ENCODE data around the gene VMA21. TPM values are rescaled to one million over a fixed set of nuclear protein-coding genes. Genes with fewer than 3 reads are reported as not detected.

VMA21 gene
- total RNA-seq, 2 experiments from 2014 or later, result 33.7 to 48.1 TPM

- no peak overlapping the region for H3K4me3 ChIP-seq (ENCODE audit: low read depth, low read length, poor library complexity, severe bottlenecking)
- DNase-seq (ENCODE audit: low spot score), result no peak
- H3K9me2 ChIP-seq (ENCODE audit: insufficient read depth, low read length), result no peaks in the 10 kb centered on the region
- no peaks in the 10 kb centered on the region for H3K9me3 ChIP-seq (ENCODE audit: low read length)
- no peak overlapping the region for H3K4me2 ChIP-seq (ENCODE audit: low read length)
- TF ChIP-seq EZH2phosphoT487 (IDR thresholded peaks at IDR 0.05; ENCODE audit: borderline replicate concordance, low read depth, low read length), result no peak
- TF ChIP-seq, protein P1, sequence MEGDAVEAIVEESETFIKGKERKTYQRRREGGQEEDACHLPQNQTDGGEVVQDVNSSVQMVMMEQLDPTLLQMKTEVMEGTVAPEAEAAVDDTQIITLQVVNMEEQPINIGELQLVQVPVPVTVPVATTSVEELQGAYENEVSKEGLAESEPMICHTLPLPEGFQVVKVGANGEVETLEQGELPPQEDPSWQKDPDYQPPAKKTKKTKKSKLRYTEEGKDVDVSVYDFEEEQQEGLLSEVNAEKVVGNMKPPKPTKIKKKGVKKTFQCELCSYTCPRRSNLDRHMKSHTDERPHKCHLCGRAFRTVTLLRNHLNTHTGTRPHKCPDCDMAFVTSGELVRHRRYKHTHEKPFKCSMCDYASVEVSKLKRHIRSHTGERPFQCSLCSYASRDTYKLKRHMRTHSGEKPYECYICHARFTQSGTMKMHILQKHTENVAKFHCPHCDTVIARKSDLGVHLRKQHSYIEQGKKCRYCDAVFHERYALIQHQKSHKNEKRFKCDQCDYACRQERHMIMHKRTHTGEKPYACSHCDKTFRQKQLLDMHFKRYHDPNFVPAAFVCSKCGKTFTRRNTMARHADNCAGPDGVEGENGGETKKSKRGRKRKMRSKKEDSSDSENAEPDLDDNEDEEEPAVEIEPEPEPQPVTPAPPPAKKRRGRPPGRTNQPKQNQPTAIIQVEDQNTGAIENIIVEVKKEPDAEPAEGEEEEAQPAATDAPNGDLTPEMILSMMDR (conservative IDR thresholded peaks at IDR 0.05; ENCODE audit: low read length), result no peak
- no peaks in the 10 kb centered on the region for H3K4me1 ChIP-seq (ENCODE audit: insufficient read depth, low read length, poor library complexity, severe bottlenecking)
- ChIA-PET POLR2A (no interaction called here), CTCF (ENCODE audit: unreplicated experiment) (no interaction called here)
- no TSS peak for BruUV-seq (replicated peaks)
- intact Hi-C loops (cut with micrococcal nuclease; ENCODE audit: unreplicated experiment), result no loop called here
- H3K36me3 ChIP-seq (ENCODE audit: insufficient read depth, low read length), result no peaks in the 10 kb centered on the region
- H2AFZ ChIP-seq (ENCODE audit: low read length), result no peak overlapping the region
- H3K79me2 ChIP-seq (ENCODE audit: insufficient read depth, low read depth, low read length), result no peaks in the 10 kb centered on the region
- no peak overlapping the region for H3K27ac ChIP-seq (ENCODE audit: low read depth, low read length, poor library complexity, severe bottlenecking)
- no peaks in the 10 kb centered on the region for H4K20me1 ChIP-seq (ENCODE audit: insufficient read depth, low read length)
Measured at GRCh38 chrX:151424505-151424904, 27.5 kb downstream of the VMA21 start.

DNA sequence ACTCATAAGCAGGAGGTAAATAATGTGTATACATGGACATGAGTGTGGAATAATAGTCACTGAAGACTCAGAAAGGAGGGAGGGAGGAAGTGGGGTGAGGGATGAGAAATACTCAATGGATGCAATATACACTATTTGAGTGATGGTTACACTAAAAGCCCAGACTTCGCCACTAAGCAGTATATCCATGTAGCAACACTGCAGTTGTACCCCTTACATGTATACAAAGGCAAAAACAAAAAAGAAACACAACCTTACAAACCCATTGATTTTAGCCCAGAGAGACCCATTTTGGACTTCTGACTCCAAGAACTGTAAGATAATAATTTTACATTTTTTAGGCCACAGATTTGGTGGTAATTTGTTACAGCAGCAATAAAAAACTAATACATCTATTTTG, 51.5 kb downstream of the VMA21 start:
- intact Hi-C loops (cut with micrococcal nuclease; ENCODE audit: unreplicated experiment), result no loop called here
- Histone ChIP-seq H3K9me3 (ENCODE audit: low read length) (no peaks in the 10 kb centered on the region), H3K4me2 (ENCODE audit: low read length) (no peak overlapping the region), H3K36me3 (ENCODE audit: insufficient read depth, low read length) (no peaks in the 10 kb centered on the region), H3K4me1 (ENCODE audit: insufficient read depth, low read length, poor library complexity, severe bottlenecking) (no peaks in the 10 kb centered on the region), H3K79me2 (ENCODE audit: insufficient read depth, low read depth, low read length) (no peaks in the 10 kb centered on the region), H4K20me1 (ENCODE audit: insufficient read depth, low read length) (no peaks in the 10 kb centered on the region), H2AFZ (ENCODE audit: low read length) (no peak overlapping the region), H3K27ac (ENCODE audit: low read depth, low read length, poor library complexity, severe bottlenecking) (no peak overlapping the region), H3K9me2 (ENCODE audit: insufficient read depth, low read length) (no peaks in the 10 kb centered on the region), H3K4me3 (ENCODE audit: low read depth, low read length, poor library complexity, severe bottlenecking) (no peak overlapping the region)
- CTCF ChIA-PET (ENCODE audit: unreplicated experiment), result no interaction called here
- POLR2A ChIA-PET, result no interaction called here
- no peak for DNase-seq (ENCODE audit: low spot score)
- BruUV-seq (replicated peaks), result no TSS peak
- TF ChIP-seq EZH2phosphoT487 (IDR thresholded peaks at IDR 0.05; ENCODE audit: borderline replicate concordance, low read depth, low read length), result no peak
- TF ChIP-seq, protein P1 (conservative IDR thresholded peaks at IDR 0.05; ENCODE audit: low read length), result no peak

- H3K79me2 ChIP-seq (ENCODE audit: insufficient read depth, low read depth, low read length), result no peaks in the 10 kb centered on the region
- ChIA-PET POLR2A (no interaction called here), CTCF (ENCODE audit: unreplicated experiment) (no interaction called here)
- no peak for DNase-seq (ENCODE audit: low spot score)
- no peak overlapping the region for H3K4me3 ChIP-seq (ENCODE audit: low read depth, low read length, poor library complexity, severe bottlenecking)
- H3K27ac ChIP-seq (ENCODE audit: low read depth, low read length, poor library complexity, severe bottlenecking), result no peak overlapping the region
- no peaks in the 10 kb centered on the region for H3K36me3 ChIP-seq (ENCODE audit: insufficient read depth, low read length)
- H2AFZ ChIP-seq (ENCODE audit: low read length), result no peak overlapping the region
- TF ChIP-seq, protein P1 (conservative IDR thresholded peaks at IDR 0.05; ENCODE audit: low read length), result no peak
- no peak for TF ChIP-seq EZH2phosphoT487 (IDR thresholded peaks at IDR 0.05; ENCODE audit: borderline replicate concordance, low read depth, low read length)
- BruUV-seq (replicated peaks), result no TSS peak
- H3K4me1 ChIP-seq (ENCODE audit: insufficient read depth, low read length, poor library complexity, severe bottlenecking), result no peaks in the 10 kb centered on the region
- no peak overlapping the region for H3K4me2 ChIP-seq (ENCODE audit: low read length)
- H4K20me1 ChIP-seq (ENCODE audit: insufficient read depth, low read length), result no peaks in the 10 kb centered on the region
- no peaks in the 10 kb centered on the region for H3K9me2 ChIP-seq (ENCODE audit: insufficient read depth, low read length)
- no peaks in the 10 kb centered on the region for H3K9me3 ChIP-seq (ENCODE audit: low read length)
- intact Hi-C loops (cut with micrococcal nuclease; ENCODE audit: unreplicated experiment), result no loop called here
Measured at GRCh38 chrX:151458824-151459223, 61.8 kb downstream of the VMA21 start.

Other genes with a start within 250 kb of the VMA21 start
- not detected in 2 replicates for gene GPR50, start 220.6 kb upstream of the VMA21 start, total RNA-seq (2014; rRNA removed; shearing (Covaris generic))
- not detected in 2 replicates for gene GPR50, start 220.6 kb upstream of the VMA21 start, total RNA-seq (2022)
- not detected in 2 replicates for gene PASD1, start 166.5 kb downstream of the VMA21 start, total RNA-seq (2014; rRNA removed; shearing (Covaris generic))
- not detected in 2 replicates for gene PASD1, start 166.5 kb downstream of the VMA21 start, total RNA-seq (2022)